ENCODE data around the gene MAST4.
A peak's percentile ranks its signal among the peaks of the same experiment; 100 is the strongest.

Gene MAST4

GRCh38 chr5:67160985-67161384 is 564.8 kb downstream of the MAST4 start:
- TF ChIP-seq CTCF (IDR thresholded peaks at IDR 0.05; ENCODE audit: low read depth, low read length, missing control alignments), result no peak
- H3K4me3 ChIP-seq (ENCODE audit: low read depth, low read length), result no peak overlapping the region
- peak; percentile 4 for DNase-seq (ENCODE audit: low read depth)
- in situ Hi-C loops (cut with HindIII; ENCODE audit: low sequenced_read_pairs), result no loop called here

- in situ Hi-C loops (cut with HindIII; ENCODE audit: low sequenced_read_pairs), result no loop called here
- DNase-seq (ENCODE audit: low read depth), result no peak
- TF ChIP-seq CTCF (IDR thresholded peaks at IDR 0.05; ENCODE audit: low read depth, low read length, missing control alignments), result no peak
- H3K4me3 ChIP-seq (ENCODE audit: low read depth, low read length), result no peak overlapping the region
Observed at GRCh38 chr5:67161767-67162166, 565.6 kb downstream of the MAST4 start.

- no peak overlapping the region for H3K4me3 ChIP-seq (ENCODE audit: low read depth, low read length)
- TF ChIP-seq CTCF (IDR thresholded peaks at IDR 0.05; ENCODE audit: low read depth, low read length, missing control alignments), result no peak
- in situ Hi-C loops (cut with HindIII; ENCODE audit: low sequenced_read_pairs), result no loop called here
Observed at GRCh38 chr5:67163231-67163756, 567.1 kb downstream of the MAST4 start.

GRCh38 chr5:67163863-67164595 is 567.8 kb downstream of the MAST4 start:
- DNase-seq (ENCODE audit: low read depth), result no peak
- no peak for TF ChIP-seq CTCF (IDR thresholded peaks at IDR 0.05; ENCODE audit: low read depth, low read length, missing control alignments)
- in situ Hi-C loops (cut with HindIII; ENCODE audit: low sequenced_read_pairs), result no loop called here
- H3K4me3 ChIP-seq (ENCODE audit: low read depth, low read length), result no peak overlapping the region

More at GRCh38 chr5:67163231-67163756, 567.1 kb downstream of the MAST4 start:
- no peak for DNase-seq (ENCODE audit: low read depth)

- in situ Hi-C loops (cut with HindIII; ENCODE audit: low sequenced_read_pairs), result no loop called here
- no peak for TF ChIP-seq CTCF (IDR thresholded peaks at IDR 0.05; ENCODE audit: low read depth, low read length, missing control alignments)
- DNase-seq (ENCODE audit: low read depth), result no peak
- no peak overlapping the region for H3K4me3 ChIP-seq (ENCODE audit: low read depth, low read length)
Observed at GRCh38 chr5:67164856-67165525, 568.8 kb downstream of the MAST4 start.

GRCh38 chr5:67165526-67166459 is 569.6 kb downstream of the MAST4 start:
- no peak overlapping the region for H3K4me3 ChIP-seq (ENCODE audit: low read depth, low read length)
- in situ Hi-C loops (cut with HindIII; ENCODE audit: low sequenced_read_pairs), result no loop called here
- TF ChIP-seq CTCF (IDR thresholded peaks at IDR 0.05; ENCODE audit: low read depth, low read length, missing control alignments), result peak; percentile 70
- peak; percentile 52 for DNase-seq (ENCODE audit: low read depth)
